ENCODE data around the gene TRPM3.

The TRPM3 gene

DNA sequence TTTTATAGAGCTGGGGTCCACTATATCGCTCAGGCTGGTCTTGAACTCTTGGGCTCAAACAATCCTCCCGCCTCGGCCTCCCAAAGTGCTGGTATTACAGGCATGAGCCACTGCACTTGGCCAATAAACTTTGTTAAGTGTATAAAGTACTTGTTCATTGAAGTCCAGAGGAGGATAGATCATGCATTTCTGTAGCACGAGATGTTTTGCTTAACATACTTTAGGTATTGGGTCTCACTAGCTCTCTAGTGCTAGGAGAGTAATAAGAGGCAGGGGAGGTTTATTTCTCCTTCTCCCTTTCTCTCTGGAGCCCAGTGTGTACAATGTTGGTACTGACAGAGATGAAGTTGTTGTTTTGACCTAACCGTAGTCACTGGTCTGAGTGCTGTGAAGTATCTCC lies 581.4 kb downstream of the TRPM3 start:
- in situ Hi-C loops (cut with MboI; ENCODE audit: low sequenced_read_pairs), result no loop called here

DNA sequence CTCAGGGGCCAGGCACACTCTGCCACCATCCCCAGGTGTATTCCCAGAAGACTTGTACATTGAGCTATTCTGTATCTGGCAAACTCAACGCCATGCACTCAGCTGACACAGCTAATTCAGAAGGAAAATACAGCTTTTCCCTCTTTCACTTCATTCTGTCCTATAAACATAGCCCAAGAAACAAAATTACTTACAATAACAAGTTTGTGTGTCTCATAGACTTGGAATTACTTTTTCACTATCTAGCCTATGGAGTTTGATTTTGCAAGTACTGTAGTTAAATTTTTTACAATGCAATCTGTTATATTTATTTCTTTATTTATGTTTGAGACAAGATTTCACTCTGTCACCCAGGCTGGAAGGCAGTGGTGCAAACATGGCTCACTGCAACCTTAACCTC lies 581.9 kb downstream of the TRPM3 start:
- in situ Hi-C loops (cut with MboI; ENCODE audit: low sequenced_read_pairs), result no loop called here

DNA sequence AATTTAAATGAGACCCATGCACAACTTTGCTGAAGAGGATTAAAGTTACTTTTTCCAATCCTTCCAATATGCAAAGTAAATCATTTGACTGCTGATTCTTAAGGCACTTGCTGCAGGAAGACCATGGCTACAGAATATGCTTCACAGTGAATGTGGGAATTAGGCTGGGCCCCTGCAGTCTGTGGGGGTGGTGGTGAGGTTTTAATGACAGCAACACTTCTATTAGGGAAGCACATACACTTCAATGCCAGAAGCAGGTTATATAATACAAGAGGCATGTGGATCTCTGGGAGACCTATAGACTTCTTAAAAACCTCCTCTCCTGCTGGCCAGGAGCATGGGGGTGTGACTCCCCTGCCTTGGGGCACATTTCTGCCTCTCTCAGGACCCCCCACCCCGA lies 582.4 kb downstream of the TRPM3 start:
- in situ Hi-C loops (cut with MboI; ENCODE audit: low sequenced_read_pairs), result no loop called here

DNA sequence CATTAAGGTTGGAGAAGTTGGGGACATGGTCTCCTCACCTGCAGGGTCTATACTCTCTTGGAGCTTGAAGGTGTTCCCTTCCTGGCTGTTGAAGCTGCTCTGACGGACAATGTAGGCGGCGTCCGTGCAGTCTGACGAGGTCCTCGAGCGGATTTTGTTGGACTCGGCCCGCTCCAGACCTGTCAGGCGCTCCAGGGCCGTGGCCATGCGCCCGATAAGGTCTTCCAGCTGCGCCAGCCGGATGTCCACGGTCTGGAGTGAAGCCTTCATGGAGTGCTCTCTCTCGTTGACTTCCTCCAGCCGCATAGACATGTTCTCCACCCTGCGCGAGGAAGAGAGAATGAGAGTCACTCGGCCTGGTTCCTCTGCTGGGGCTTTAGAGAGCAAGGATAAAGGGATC lies 584.3 kb downstream of the TRPM3 start:
- in situ Hi-C loops (cut with MboI; ENCODE audit: low sequenced_read_pairs), result no loop called here

DNA sequence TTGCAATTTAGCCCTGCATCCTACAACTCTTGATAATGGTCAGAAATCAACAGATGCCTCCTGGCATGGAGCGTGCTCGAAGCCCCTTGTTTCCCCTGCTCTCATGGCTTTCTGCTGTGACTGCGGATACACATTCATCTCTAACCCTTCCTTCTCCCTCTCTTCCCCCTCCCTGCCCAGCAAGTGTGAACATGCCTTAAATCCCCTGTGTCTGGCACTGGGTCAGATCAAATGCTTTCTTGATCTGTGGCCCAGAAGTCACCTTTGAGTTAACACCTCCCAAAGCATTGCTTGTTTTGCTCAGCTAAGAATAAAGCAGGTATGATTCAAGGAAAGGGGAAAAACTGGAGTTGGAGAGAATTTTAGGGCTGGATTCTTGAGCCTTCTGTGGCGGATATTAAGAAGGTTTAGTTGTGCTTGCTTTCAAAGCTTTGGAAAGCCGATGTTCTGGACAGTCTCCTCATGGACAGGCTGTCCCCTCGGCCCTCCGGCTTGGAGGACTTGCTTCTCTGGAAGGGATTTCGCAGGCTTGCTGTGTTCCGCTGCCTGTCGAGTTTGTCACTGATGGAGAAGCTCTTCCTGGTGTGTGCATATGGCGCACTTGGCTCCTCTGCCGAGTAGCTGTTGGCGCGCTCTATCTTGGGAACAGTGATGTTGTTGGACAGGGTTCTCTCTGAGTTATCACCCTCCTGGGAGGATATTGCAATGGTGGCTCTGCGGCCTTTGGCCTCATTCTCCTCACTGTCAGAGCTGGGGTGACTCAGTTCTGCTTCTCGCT lies 585.7 kb downstream of the TRPM3 start:
- in situ Hi-C loops (cut with MboI; ENCODE audit: low sequenced_read_pairs), result no loop called here

DNA sequence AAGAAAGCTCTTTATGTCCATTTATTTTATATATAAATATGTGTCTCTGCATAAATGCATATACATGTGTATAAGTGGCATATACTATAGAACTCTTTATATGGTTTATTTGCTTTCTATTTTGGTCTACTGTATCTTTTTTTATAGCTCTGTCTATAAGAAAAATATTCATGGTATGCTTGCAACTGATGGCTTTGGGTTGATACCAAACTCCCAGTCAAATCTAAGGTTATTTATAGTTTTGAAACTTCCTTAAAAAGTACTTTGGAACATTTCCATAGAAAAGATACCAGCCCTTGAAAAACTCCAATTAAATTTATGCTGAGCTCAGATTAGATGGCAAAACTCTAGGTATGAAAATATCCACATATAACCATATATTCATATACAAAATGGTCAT lies 587.0 kb downstream of the TRPM3 start:
- in situ Hi-C loops (cut with MboI; ENCODE audit: low sequenced_read_pairs), result no loop called here

DNA sequence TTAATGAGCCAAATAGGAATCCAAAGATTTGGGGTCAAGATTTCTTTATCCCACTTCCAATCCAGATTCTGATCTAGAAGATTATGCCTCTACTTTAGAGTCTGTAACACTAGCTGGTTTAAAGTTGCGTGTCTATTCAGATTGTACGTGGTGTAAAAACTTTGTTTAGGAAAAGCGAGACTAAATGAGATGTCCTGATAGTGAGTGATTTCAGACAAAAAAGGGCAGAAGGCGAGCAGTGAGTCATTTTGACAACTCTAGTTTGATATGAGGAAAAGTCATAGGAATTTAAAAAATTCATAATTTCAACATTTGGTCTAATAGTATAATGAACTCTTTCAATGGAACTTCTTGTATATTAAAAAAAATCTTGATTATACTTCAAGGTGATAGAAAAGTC lies 587.4 kb downstream of the TRPM3 start:
- in situ Hi-C loops (cut with MboI; ENCODE audit: low sequenced_read_pairs), result no loop called here

DNA sequence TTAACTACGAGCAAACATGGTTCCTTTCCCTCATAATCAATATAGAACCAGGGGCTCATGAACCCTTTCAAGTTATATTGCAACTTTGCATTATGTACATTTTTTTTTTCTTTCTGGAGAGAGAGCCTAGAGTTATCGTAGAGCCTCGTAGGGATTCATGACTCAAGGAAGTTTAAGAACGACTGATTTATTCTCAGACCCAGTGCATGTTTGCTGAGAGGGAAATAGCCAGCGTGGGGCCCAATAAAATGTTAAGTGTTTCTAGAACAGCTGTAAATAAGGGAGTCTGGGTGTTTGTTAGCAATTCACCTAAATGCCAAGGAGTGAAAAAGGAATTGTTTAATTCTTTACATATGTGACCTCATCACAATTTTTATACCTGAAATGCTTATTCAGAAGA lies 587.9 kb downstream of the TRPM3 start:
- in situ Hi-C loops (cut with MboI; ENCODE audit: low sequenced_read_pairs), result no loop called here

DNA sequence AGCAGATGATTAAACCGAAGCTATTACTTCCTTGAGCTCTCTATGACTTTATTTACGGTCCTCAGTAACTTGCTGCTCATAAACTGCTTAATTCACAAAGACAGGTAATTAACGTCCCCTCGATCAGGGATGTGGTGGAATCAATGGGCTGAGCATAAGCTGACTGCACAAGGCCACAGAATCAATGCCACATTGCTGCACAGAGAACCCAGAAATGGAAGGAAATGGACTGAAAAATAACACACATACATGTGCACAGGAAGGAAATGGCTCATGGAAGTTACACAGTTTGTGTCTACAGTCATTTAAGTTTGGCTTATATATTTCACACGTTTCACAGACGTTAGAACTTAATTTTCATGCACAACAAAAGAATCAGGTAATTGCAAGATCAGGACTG lies 588.7 kb downstream of the TRPM3 start:
- in situ Hi-C loops (cut with MboI; ENCODE audit: low sequenced_read_pairs), result no loop called here

DNA sequence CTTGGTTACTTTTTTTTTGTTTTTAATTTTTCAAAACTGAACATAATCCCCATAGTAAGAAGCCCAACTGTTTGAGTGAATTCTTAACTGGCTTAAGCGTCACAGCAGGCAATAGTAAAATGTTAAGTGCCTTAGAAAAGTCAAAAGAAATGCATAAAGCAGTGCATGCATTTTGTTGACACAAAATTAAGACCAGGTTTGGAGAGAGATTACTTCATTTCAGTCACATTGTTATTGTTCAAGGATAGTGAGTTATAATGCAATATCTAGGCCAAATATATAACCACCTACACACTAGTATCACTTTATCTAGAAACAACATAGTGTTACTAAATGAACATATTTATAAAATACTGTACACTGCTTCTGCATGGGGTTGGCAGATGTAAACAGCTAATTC lies 590.1 kb downstream of the TRPM3 start:
- in situ Hi-C loops (cut with MboI; ENCODE audit: low sequenced_read_pairs), result no loop called here

DNA sequence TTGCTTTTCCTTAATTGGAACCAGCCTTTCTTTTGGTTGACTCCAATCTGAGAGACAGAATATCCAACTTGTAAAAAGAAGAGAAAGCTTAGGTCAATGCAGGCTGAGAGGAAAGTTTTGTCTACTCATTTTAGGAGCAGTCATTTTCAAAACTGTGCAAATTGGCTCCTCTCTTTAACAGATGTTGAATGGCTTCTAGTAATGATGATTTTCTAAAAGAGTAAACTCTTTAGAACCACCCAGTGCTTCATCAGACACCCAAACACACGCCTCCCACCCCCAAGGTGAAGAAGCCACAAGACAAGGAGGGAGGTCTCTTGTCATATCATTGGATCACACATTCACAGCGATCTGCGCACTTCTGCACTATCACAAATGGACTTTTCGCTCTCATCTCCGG lies 590.7 kb downstream of the TRPM3 start:
- in situ Hi-C loops (cut with MboI; ENCODE audit: low sequenced_read_pairs), result no loop called here

DNA sequence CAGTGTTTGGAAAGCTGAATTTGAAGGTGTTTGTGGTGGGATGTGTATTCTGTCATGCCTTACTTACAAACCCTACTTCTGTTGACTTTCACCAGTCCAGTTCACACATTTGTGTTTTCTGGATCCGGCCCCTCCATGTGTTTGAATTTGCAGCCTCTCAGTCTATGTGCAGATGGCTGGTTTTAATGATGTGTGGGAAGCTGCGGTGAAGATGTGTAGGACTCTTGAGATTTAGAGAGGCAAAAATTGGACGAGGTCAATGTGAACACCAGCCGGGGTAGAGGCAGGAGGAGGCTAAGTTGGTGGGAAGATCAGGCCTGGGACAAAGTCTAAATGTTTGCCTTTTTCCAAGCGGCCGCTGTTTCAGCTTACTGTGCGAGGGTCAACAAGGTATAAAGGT lies 591.6 kb downstream of the TRPM3 start:
- in situ Hi-C loops (cut with MboI; ENCODE audit: low sequenced_read_pairs), result no loop called here

DNA sequence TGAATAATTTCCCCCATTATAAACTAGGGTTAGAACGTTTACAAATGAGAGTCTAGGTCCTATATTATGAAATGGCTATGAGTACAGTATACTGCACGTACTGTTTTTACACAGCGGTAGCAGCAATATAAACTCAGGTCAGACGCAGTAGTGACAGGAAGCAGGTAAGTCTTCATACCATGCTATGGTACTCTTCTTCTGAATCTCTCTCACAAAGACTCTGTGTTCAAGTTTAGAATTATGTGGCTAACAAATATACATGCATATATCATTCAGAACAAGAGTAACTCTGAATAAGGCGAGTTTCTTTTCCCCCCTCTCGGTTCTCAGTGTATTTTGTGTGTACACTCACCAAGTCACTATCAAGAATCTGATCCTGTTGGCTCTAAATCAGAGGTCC lies 592.0 kb downstream of the TRPM3 start:
- in situ Hi-C loops (cut with MboI; ENCODE audit: low sequenced_read_pairs), result no loop called here

DNA sequence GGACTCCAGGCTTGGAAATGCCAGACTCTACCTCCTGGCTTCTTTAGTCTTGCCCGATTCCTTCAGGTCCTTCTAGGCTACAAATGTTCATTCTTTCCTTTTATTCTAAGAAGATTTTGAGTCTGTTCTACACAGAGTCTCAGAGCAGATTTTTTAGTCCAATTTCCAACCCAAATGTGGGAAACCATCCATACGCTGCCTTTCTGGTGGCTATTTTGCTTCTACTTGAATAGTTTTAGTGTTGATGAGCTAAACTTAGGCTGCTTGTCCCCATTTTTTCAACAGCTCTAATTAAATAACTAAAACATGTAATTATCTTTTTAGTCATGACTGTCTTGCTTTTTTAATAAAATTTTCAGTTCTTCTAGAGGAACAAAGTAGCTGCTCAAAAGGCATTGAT lies 594.5 kb downstream of the TRPM3 start:
- in situ Hi-C loops (cut with MboI; ENCODE audit: low sequenced_read_pairs), result no loop called here

DNA sequence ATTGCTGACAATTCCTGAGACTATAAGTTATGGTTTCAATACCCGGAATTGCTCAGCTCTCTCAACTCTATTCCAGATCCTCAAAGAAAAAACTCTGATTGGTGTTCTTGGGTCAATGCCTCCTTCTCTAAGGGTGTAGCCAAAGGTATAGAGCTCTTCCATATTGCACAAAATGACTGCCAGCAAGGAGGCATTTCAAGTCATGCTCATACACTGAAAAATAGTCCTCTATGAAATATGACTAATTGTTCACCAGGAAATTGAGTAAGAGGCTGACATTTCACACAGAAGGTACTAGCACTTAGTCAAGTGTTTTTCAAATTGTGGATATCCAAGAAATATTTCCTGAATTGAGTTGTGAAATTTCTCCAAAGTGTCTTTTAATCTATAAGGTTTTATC lies 595.9 kb downstream of the TRPM3 start:
- in situ Hi-C loops (cut with MboI; ENCODE audit: low sequenced_read_pairs), result no loop called here

DNA sequence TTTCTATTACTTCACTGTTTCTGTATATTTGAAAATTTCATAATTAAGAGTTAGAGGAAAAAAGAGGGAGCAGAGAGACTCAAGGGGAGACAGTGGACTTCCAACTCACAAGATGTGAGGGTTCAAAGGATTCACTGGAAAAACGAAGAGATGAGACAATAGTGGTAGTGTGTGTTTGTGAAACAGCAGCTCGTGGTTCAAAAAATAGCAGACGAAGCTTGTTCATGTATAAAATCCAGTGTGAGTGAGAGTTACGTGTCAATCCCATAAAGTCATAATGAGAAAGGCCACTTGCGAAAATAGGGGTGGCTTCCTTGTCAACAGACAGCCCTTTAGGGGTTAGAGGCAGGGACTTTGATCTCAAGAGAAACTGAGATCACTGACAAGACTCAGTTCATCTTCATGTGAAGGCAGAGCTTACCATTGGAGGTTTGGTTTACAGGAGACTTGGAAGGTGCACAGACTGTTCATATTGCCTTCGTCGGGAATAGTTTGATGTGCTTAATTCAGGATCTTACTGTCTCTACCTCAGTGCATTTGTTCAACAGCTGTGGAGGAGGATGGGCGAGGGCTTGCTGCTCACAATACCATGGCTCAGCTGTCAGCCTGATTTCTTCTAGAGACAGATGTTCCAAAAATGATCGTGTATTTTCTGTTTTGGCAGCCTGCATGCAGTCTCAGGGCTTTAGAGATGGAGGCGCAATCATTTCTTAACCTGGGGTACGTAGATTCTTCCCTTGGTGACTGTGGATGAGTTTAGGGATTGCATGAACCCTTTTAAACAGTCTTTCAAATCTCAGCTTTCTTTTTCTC lies 601.3 kb downstream of the TRPM3 start:
- in situ Hi-C loops (cut with MboI; ENCODE audit: low sequenced_read_pairs), result no loop called here

DNA sequence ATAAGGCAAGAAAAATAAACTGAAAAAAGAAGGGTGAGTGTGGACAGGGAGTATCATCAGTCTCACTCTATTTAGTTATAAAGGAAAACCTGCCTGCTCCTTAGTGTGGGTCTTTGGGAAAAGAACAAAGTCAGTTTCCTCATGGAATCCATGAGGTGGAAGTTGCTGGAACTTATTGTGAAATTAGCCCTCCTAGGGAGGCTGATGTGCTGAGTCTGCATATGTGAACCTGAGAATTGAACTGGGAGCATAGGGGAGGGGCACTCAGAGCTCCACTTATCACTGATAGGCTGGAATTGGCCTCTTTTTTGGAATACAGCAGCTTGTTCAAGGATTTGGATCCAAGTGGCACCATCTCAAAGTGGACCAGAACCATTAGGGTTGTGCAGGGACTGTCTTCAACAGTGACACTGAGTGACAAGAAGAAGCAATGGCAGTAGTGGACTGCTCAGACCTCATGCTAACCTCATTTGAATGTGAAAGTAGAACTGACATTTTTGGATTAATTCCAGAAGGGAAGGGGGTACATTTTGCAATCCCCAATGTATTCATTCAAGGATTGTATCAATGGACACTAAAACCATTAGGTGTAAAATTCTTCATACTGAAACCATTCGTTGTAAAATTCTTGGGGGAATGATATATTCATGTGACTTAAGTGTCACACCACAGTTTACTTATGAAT lies 603.4 kb downstream of the TRPM3 start:
- in situ Hi-C loops (cut with MboI; ENCODE audit: low sequenced_read_pairs), result no loop called here

DNA sequence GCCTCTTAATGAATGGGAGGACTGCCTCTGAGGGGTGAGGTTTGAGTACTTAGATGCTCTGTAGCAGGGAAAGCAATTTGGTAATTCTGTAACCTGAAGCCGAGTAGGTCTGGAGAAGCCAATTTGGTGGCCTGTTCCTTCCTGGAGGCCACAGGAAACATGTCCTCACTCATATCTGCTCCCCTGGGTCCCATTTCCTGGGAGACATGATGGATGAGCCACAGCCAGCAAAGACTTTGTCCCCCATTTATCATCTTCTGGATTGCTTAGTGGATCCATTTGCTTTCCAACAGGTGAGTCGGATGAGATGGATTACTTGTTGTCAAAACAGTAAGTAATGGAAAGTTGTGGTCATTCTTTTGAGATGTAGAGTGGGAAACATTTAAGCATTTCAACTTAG lies 607.1 kb downstream of the TRPM3 start:
- in situ Hi-C loops (cut with MboI; ENCODE audit: low sequenced_read_pairs), result no loop called here

DNA sequence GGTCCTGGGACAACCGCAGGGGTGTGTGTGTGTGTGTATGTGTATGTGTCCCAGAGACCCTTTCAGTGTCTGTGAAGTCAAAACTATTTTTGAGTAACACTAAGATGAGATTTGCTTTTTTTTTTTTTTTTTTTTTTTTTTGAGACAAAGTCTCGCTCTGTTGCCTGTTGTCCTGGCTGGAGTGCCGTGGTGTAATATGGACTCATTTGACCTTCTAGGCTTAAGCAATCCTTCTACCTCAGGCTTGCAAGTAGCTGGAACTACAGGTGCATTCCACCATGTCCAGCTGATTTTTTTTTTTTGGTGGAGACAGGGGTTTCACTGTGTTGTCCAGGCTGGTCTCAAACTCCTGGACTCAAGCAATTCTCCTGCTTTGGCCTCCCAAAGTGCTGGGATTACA lies 609.6 kb downstream of the TRPM3 start:
- in situ Hi-C loops (cut with MboI; ENCODE audit: low sequenced_read_pairs), result no loop called here

DNA sequence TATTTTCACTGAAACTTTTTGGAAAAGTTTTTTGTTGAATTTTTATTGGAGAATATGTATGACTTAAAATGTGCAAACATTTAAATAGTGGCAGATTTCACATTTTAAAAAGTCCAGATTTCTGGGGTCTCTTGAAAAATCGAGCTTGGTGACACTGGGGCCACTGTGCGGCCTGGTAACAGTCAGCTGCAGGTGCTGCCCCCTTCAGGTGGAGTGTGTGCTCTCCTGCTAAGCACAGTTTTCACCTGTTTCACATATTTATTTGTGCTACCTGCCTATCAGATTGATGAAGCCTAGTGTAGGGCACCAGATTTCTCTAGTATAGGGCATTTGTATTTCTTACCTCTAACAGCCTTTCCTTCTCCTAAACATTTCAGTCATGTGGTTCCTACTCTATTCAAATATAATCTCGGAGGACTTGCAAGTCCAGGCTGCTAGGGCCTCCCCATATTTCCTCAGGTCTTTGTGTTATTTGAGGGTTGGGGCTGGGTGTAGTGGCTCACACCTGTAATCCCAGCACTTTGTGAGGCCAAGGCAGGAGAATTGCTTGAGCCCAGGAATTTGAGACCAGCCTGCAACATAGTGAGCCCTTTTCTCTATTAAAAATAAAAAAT lies 611.2 kb downstream of the TRPM3 start:
- in situ Hi-C loops (cut with MboI; ENCODE audit: low sequenced_read_pairs), result no loop called here

DNA sequence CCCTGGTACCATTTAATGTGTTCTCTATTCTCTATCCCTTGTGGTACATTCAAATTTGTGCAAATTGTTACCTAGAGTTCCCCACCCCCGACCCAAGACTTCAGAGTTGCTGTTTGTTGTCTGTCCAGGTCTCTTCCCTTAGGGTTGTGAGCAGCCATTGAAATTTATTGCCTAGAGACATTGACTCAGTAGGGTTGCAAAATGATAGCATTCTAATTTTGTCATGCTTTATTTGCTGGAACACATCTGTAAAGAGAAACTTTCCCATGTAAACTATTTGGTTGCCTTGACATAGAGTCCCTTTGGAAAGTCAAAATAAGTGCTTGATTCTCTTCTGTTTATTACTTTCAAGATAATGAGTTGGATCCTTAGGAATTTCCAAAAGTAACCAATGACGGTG lies 615.3 kb downstream of the TRPM3 start:
- in situ Hi-C loops (cut with MboI; ENCODE audit: low sequenced_read_pairs), result no loop called here

DNA sequence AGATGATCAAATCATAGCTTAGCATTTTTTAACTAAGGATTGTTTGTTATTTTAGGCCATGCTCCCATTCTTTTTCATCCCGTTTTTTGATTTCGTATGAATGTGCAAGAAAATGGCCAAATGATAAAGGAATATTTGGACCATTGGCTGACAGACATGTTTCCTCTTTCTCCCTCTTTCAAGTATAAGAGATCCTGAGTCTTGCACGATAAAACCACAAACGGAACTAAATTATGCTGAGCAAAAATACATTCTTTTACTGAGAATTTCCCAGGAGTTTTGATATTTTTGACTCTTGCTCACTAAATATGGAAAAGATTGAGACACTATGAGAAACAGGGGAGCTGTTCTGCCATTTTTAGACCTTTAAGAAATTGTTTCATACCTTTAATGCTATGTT lies 616.6 kb downstream of the TRPM3 start:
- in situ Hi-C loops (cut with MboI; ENCODE audit: low sequenced_read_pairs), result no loop called here
